Central memory CD8-positive, alpha-beta T cell (primary cell): ENCODE data around the gene ATP9A.
"Not testable (repeated sequence)": the region's sequence is repeated elsewhere in the genome, so short reads cannot be mapped to it uniquely, and the experiment has no call there.

Source experiments
- ATAC-seq: fragments of 150-1000 bp; cut with Tn5 transposase; replicated peaks from 2 replicates; pipeline ENCODE4 v1.10.0; 2022; ENCODE audit warnings: mild to moderate bottlenecking, moderate FRiP score, moderate number of reproducible peaks; ENCODE audit not compliant: poor library complexity, severe bottlenecking; ENCODE audit errors: extremely low read depth
- DNase-seq, 2 donors: peaks; one replicate each; pipeline ENCODE4 v3.0.0; 2021; ENCODE audit warnings: low spot score in 2 of 2
- H3K27ac Mint-ChIP-seq: one replicate; pipeline ENCODE4 v1.8.0; 2022; ENCODE audit warnings: low read depth, mild to moderate bottlenecking, moderate library complexity, mixed read lengths
- H3K27me3 Mint-ChIP-seq: one replicate; pipeline ENCODE4 v1.8.0; 2022; ENCODE audit warnings: mixed read lengths
- H3K36me3 Mint-ChIP-seq: one replicate; pipeline ENCODE4 v1.8.0; 2022; ENCODE audit warnings: mild to moderate bottlenecking, moderate library complexity, mixed read lengths; ENCODE audit not compliant: insufficient read depth
- H3K4me1 Mint-ChIP-seq: one replicate; pipeline ENCODE4 v1.8.0; 2022; ENCODE audit warnings: mixed read lengths
- H3K4me3 Mint-ChIP-seq: one replicate; pipeline ENCODE4 v1.8.0; 2022; ENCODE audit warnings: mild to moderate bottlenecking, moderate library complexity, mixed read lengths
- H3K9me3 Mint-ChIP-seq: one replicate; pipeline ENCODE4 v1.8.0; 2022; ENCODE audit warnings: mixed read lengths

ATP9A gene

GRCh38 chr20:51759769-51760510 lies 8.2 kb downstream of the ATP9A start:
- no peaks in the 10 kb centered on the region for H3K27me3 Mint-ChIP-seq
- ATAC-seq (no peak), DNase-seq (no peak)
- no peaks in the 10 kb centered on the region for H3K4me1 Mint-ChIP-seq
- H3K36me3 Mint-ChIP-seq, result peaks cover 3% of the 10 kb centered on the region
- H3K9me3 Mint-ChIP-seq, result no peaks in the 10 kb centered on the region
- H3K4me3 Mint-ChIP-seq, result no peak overlapping the region
- no peak overlapping the region for H3K27ac Mint-ChIP-seq

DNA sequence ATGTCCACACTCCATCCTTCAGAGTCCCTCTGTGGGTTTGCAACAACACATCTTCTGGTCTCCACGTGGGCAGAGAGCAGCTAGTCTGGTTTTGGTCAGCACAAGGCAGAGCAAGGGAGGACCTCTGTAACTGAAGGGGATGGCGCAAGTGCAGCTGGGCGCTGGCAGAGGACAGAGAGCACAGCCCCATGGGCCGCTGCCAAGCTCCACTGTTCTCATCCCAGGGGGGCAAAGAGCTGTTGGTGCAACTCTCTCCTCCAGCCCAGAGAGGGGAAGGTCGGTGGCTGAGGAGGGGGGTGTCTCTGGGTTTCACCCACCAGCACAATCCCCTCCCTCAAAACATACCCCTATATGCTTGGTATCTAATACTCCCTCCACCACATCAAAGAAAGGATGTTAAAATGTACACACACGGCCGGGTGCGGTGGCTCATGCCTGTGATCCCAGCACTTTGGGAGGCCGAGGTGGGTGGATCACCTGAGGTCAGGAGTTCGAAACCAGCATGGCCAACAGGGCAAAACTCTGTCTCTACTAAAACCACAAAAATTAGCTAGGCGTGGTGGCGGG lies 9.1 kb downstream of the ATP9A start:
- no peak for DNase-seq
- no peaks in the 10 kb centered on the region for H3K4me1 Mint-ChIP-seq
- no peak for ATAC-seq
- H3K27me3 Mint-ChIP-seq, result no peaks in the 10 kb centered on the region
- H3K9me3 Mint-ChIP-seq, result no peaks in the 10 kb centered on the region
- H3K27ac Mint-ChIP-seq, result no peak overlapping the region
- no peak overlapping the region for H3K4me3 Mint-ChIP-seq
- H3K36me3 Mint-ChIP-seq, result peaks cover 3% of the 10 kb centered on the region

DNA sequence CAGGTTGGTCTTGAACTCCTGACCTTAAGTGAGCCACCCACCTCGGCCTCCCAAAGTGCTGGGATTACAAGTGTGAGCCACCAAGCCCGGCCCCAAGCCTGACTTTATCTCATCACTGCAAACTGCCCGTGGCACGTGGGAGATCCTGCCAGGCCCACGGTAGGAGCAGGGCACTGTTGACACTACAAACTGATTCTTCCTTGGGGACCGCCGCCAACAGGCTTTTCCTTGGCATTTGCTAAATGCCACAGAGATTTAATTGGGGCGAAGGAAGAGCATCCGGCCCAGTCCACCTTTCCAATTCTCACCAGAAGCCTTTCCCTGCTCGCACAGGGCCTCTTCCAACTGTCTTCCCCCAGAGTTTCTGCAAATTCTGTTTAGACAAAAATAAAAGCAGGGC lies 11.0 kb downstream of the ATP9A start:
- no peak overlapping the region for H3K27ac Mint-ChIP-seq
- peaks cover 3% of the 10 kb centered on the region for H3K36me3 Mint-ChIP-seq
- no peak overlapping the region for H3K4me3 Mint-ChIP-seq
- DNase-seq (no peak), ATAC-seq (no peak)
- no peaks in the 10 kb centered on the region for H3K9me3 Mint-ChIP-seq
- no peaks in the 10 kb centered on the region for H3K27me3 Mint-ChIP-seq
- no peaks in the 10 kb centered on the region for H3K4me1 Mint-ChIP-seq

GRCh38 chr20:51756653-51757052 lies 11.5 kb downstream of the ATP9A start:
- no peaks in the 10 kb centered on the region for H3K27me3 Mint-ChIP-seq
- H3K4me1 Mint-ChIP-seq, result no peaks in the 10 kb centered on the region
- no peak overlapping the region for H3K27ac Mint-ChIP-seq
- H3K36me3 Mint-ChIP-seq, result peaks cover 3% of the 10 kb centered on the region
- no peak overlapping the region for H3K4me3 Mint-ChIP-seq
- DNase-seq (no peak), ATAC-seq (no peak)
- no peaks in the 10 kb centered on the region for H3K9me3 Mint-ChIP-seq

DNA sequence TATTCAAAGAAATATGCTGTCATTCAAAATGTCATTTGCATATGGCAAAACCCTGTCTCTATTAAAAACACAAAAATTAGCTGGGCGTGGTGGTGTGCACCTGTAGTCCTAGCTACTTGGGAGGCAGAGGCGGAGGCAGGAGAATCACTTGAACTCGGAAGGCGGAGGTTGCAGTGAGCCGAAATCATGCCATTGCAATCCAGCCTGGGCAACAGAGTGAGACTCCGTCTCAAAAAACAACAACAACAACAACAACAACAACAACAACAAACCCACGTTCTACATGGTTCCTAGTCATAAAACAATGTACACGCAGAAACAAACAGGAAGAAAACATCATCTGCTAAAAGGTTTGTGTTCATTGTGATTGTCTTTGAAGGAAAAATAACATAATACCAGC lies 15.0 kb downstream of the ATP9A start:
- not testable (repeated sequence) for H3K4me3 Mint-ChIP-seq, H3K4me1 Mint-ChIP-seq, H3K27ac Mint-ChIP-seq, DNase-seq, H3K9me3 Mint-ChIP-seq, H3K36me3 Mint-ChIP-seq, ATAC-seq, H3K27me3 Mint-ChIP-seq

DNA sequence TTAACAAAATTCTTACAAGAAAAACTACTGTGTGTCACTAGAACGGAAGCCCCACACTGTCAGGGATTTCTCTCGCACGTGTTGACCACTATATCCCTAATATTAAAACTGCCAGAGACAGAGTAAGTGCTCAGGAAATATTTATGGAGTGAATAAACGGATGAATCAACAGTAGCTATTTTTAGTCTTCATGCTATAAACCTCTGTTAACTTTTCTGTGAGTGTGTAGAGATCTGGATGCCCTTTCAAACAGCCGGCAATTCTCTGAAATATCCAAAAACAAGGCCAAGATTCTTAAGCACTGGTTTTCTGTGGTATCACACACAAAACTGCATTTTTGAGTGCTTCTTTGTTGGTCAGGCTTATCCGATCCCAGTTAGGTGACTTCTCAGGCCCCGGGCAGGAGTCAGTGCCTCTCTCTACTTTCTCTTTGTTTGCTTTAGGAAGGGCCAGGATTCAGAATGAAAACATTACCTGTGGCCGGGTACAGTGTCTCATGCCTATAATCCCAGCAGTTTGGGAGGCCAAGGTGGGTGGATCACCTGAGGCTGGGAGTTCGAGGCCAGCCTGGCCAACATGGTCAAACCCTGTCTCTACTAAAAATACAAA lies 15.7 kb downstream of the ATP9A start:
- Mint-ChIP-seq H3K4me1 (peaks cover 5% of the 10 kb centered on the region), H3K4me3 (no peak overlapping the region), H3K27me3 (no peaks in the 10 kb centered on the region), H3K27ac (no peak overlapping the region), H3K36me3 (peaks cover 3% of the 10 kb centered on the region), H3K9me3 (no peaks in the 10 kb centered on the region)
- DNase-seq (no peak), ATAC-seq (no peak)

DNA sequence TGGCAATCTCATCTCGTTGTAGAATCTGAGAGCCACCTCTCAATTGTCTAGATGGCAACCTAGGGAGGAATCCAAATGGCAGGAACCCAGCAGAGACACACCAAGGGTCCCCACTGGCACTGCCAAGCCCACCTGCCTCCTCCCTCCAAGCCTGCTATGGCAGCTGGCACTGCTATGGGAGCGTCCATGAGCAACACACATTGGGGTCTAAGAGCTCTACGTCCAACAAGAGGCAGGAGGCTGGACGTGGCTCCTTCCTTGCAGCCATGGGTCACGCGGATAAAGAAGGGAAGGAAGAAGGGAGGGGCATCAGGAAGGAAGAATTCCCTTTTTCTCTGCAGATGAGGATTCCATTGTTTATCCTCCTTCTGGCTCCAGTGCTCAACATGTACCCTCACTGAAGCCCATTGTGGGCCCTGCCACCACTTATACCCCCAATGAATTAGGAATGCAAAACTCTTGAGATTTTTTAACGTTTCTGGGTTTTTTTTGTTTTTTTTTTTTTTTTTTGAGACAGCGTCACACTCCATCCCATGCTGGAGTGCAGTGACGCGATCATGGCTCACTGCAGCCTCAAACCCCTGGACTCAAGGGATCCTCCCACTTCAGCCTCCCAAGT lies 17.3 kb downstream of the ATP9A start:
- ATAC-seq (no peak), DNase-seq (no peak)
- Mint-ChIP-seq H3K36me3 (no peaks in the 10 kb centered on the region), H3K9me3 (no peaks in the 10 kb centered on the region), H3K4me1 (peaks cover 5% of the 10 kb centered on the region), H3K4me3 (no peak overlapping the region), H3K27me3 (no peaks in the 10 kb centered on the region), H3K27ac (no peak overlapping the region)

DNA sequence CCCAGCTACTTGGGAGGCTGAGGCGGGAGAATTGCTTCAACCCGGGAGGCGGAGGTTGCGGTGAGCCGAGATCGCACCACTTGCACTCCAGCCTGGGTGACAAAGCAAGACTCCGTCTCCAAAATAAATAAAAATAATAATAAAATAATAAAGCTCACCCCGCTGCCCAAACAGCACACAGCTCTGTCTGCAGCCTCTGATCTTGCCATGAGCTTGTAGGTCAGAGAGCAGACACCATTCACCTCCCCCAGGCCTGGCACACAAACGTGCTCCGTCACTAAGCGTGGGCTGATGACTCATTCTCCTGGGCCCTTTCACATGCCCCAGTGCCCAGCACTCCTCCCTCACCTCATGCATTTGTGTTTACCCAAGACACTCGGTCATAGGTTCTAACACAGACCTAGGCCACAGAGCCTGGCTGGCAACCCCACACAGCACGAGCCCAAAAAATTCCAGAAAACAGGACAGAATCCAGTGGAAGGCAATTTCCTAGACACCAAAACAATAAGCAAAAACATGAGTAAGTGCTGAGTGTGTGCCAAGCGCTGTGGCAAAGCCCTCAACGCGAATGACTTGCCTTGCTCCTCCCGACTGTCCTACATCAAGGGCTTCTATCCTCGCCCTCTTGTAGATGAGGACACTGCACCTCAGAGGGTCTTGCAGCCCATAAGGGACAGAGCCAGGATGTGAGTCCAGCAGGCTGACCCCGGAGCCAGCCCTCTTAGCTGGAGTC lies 18.0 kb downstream of the ATP9A start:
- no peaks in the 10 kb centered on the region for H3K36me3 Mint-ChIP-seq
- no peak overlapping the region for H3K4me3 Mint-ChIP-seq
- no peak overlapping the region for H3K27ac Mint-ChIP-seq
- H3K27me3 Mint-ChIP-seq, result no peaks in the 10 kb centered on the region
- no peak for ATAC-seq
- no peaks in the 10 kb centered on the region for H3K9me3 Mint-ChIP-seq
- peaks cover 5% of the 10 kb centered on the region for H3K4me1 Mint-ChIP-seq
- no peak for DNase-seq

- Mint-ChIP-seq H3K4me1 (peaks cover 5% of the 10 kb centered on the region), H3K27ac (no peak overlapping the region), H3K36me3 (no peaks in the 10 kb centered on the region), H3K9me3 (no peaks in the 10 kb centered on the region), H3K27me3 (no peaks in the 10 kb centered on the region), H3K4me3 (no peak overlapping the region)
- DNase-seq (no peak), ATAC-seq (no peak)
Observed at GRCh38 chr20:51749674-51750036, 18.5 kb downstream of the ATP9A start.

DNA sequence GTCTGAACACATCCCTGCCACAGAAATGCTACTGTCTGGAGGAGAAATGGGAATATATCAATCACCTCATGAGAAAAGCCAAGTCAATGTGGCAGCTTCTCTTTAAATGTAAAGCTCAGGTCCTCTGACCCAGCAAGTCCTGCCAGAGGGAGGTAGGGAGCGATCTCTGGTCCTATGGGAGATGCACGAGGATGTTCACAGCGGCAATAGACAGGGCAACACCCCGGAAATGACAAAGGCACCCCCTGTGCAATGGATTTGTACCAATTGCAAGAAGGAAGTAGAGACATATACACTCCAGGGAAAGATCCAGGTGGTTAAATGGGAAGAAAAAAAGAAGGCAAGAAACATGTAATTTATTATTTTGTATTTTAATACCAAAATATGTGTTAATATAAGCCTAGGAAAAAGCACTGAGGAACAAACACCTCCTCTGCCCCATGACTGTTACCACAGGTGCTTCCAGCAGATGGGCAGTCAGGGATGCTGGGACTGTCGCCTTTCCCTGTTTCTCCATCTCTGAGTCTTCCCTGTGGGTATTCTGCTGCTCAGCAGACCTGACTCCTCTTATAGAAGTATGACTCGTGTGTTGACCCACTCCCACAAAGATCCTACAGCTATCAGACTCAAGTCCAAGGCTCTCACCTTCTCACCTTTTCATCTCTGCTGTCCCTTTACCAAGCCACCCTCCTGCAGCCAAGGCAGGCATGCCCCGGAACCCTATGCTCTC lies 20.8 kb downstream of the ATP9A start:
- no peak for DNase-seq
- ATAC-seq, result no peak
- Mint-ChIP-seq H3K9me3 (no peaks in the 10 kb centered on the region), H3K4me1 (peaks cover 5% of the 10 kb centered on the region), H3K36me3 (no peaks in the 10 kb centered on the region), H3K4me3 (no peak overlapping the region), H3K27me3 (no peaks in the 10 kb centered on the region), H3K27ac (no peak overlapping the region)

GRCh38 chr20:51745804-51746203 lies 22.4 kb downstream of the ATP9A start:
- no peak overlapping the region for H3K27ac Mint-ChIP-seq
- no peaks in the 10 kb centered on the region for H3K27me3 Mint-ChIP-seq
- H3K4me1 Mint-ChIP-seq, result peaks cover 5% of the 10 kb centered on the region
- no peaks in the 10 kb centered on the region for H3K9me3 Mint-ChIP-seq
- no peak overlapping the region for H3K4me3 Mint-ChIP-seq
- no peak for ATAC-seq
- DNase-seq, result no peak
- no peaks in the 10 kb centered on the region for H3K36me3 Mint-ChIP-seq

DNA sequence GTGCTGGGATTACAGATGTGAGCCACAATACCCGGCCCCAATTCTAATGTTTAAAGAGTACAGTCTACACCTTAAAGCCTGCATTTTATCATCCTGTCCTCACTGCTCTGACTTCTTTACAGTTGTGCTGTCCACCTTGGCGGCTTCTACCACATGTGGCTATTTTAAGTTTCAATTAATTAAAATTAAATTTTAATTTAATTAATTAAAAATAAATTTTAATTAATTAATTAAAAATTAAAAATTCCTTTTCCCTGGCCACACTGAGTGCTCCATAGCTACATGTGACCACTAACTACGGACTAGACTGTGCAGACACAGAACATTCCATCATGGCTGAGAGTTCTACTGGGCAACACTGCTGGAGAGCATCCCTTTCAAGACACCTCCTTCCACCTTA lies 27.4 kb downstream of the ATP9A start:
- Mint-ChIP-seq H3K27ac (no peak overlapping the region), H3K4me3 (no peak overlapping the region)
- DNase-seq, result no peak

More for the DNA sequence above, 27.4 kb downstream of the ATP9A start:
- peaks cover 9% of the 10 kb centered on the region for H3K4me1 Mint-ChIP-seq
- H3K27me3 Mint-ChIP-seq, result no peaks in the 10 kb centered on the region
- no peaks in the 10 kb centered on the region for H3K36me3 Mint-ChIP-seq
- no peaks in the 10 kb centered on the region for H3K9me3 Mint-ChIP-seq
- ATAC-seq, result no peak
